NCI-H460 (cell line): Measurements from ENCODE around the gene ZNF518A. TPM values are rescaled to one million over a fixed set of nuclear protein-coding genes. Genes with fewer than 3 reads are reported as not detected.

Source experiments
- small RNA-seq, 2 experiments: library from RNA; depleted of rRNA; stranded (forward); fragments of <200 nt; gene quantifications; one replicate each; pipeline ENCODE3, GENCODE V24; 2014
- total RNA-seq: library from RNA; depleted of rRNA; stranded (reverse); fragments of >200 nt; shearing (Covaris generic); gene quantifications from 2 replicates; pipeline ENCODE4 v1.2.3, GENCODE V29; 2014; rRNA removed

The ZNF518A gene
- total RNA-seq, 1 experiment from 2014 or later, result 13.4 TPM

Small RNAs within 50 kb of the gene (small RNA-seq; reads per million reads assigned to genes)
- gene RNU6-271P, result 0 to 0.06 reads per million in 2 experiments

Other genes with a start within 250 kb of the ZNF518A start
- gene CC2D2B, start 222.3 kb upstream of the ZNF518A start, total RNA-seq, result not detected in 2 replicates
- 14.7 and 16.9 TPM in 2 replicates for gene CCNJ, start 86.7 kb upstream of the ZNF518A start, total RNA-seq
- gene BLNK, start 141.3 kb downstream of the ZNF518A start, total RNA-seq, result not detected in 2 replicates
- gene DNTT, start 174.1 kb downstream of the ZNF518A start, total RNA-seq, result not detected in 2 replicates
- not detected in 2 replicates for gene OPALIN, start 228.7 kb downstream of the ZNF518A start, total RNA-seq